Measurements from ENCODE around the gene NCAPD2. TPM values are rescaled to one million over a fixed set of nuclear protein-coding genes. Genes with fewer than 3 reads are reported as not detected.

NCAPD2 gene
- total and polyA plus RNA-seq, 2 donors (not counting 3 experiments of a cell fraction or from before 2014, with no cell fraction given) = 41.8 to 90.1 TPM

DNA sequence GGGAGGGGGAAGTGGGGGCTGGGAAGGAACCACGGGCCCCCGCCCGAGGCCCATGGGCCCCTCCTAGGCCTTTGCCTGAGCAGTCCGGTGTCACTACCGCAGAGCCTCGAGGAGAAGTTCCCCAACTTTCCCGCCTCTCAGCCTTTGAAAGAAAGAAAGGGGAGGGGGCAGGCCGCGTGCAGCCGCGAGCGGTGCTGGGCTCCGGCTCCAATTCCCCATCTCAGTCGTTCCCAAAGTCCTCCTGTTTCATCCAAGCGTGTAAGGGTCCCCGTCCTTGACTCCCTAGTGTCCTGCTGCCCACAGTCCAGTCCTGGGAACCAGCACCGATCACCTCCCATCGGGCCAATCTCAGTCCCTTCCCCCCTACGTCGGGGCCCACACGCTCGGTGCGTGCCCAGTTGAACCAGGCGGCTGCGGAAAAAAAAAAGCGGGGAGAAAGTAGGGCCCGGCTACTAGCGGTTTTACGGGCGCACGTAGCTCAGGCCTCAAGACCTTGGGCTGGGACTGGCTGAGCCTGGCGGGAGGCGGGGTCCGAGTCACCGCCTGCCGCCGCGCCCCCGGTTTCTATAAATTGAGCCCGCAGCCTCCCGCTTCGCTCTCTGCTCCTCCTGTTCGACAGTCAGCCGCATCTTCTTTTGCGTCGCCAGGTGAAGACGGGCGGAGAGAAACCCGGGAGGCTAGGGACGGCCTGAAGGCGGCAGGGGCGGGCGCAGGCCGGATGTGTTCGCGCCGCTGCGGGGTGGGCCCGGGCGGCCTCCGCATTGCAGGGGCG is 40.2 kb downstream of the NCAPD2 start, which contains the start of gene GAPDH:
Gene GAPDH, plus strand, starts transcription at position 595 of the 772 bp plus-strand sequence. CDS start 316 bp downstream, outside the sequence.
- Histone ChIP-seq H3K9me1 (replicated peaks; ENCODE audit: control insufficient read depth, extremely low read depth, insufficient read depth, low read length) (no peaks in the 10 kb centered on the region), H3K36me3 (ENCODE audit: control insufficient read depth in 2 of 2, extremely low read depth in 1 of 2, insufficient read depth in 2 of 2, low read length in 2 of 2) (peaks cover 25 to 39% of the 10 kb centered on the region in 2 experiments), H4K20me1 (replicated peaks; ENCODE audit: control insufficient read depth, extremely low read depth, insufficient read depth, low read length) (no peaks in the 10 kb centered on the region), H3K27me3 (ENCODE audit: control insufficient read depth in 2 of 2, insufficient read depth in 2 of 2, low read length in 2 of 2) (no peaks in the 10 kb centered on the region), H3K4me3 (replicated peaks in 1 of 3; ENCODE audit: insufficient read depth in 1 of 3, low read depth in 1 of 3, low read length in 3 of 3) (peak within 1 kb of the TSS; percentile 68 to 70 (median 68)), H3K4me2 (ENCODE audit: insufficient read depth, low read length) (peak within 1 kb of the TSS; percentile 60), H3K9me3 (replicated peaks; ENCODE audit: control insufficient read depth, insufficient read depth, low read length) (no peaks in the 10 kb centered on the region), H3K79me2 (ENCODE audit: control insufficient read depth, insufficient read depth, low read length) (peaks cover 31% of the 10 kb centered on the region), H3K4me1 (ENCODE audit: control insufficient read depth, extremely low read depth, insufficient read depth, low read length) (peaks cover 34% of the 10 kb centered on the region), H3K27ac (ENCODE audit: insufficient read depth, low read depth, low read length) (peak within 1 kb of the TSS; percentile 73), H3K9ac (replicated peaks; ENCODE audit: extremely low read depth, insufficient read depth, low read length) (peak within 1 kb of the TSS; percentile 96), H2AFZ (ENCODE audit: low read depth, low read length) (peak within 1 kb of the TSS; percentile 61)
- TF ChIP-seq, protein P1, sequence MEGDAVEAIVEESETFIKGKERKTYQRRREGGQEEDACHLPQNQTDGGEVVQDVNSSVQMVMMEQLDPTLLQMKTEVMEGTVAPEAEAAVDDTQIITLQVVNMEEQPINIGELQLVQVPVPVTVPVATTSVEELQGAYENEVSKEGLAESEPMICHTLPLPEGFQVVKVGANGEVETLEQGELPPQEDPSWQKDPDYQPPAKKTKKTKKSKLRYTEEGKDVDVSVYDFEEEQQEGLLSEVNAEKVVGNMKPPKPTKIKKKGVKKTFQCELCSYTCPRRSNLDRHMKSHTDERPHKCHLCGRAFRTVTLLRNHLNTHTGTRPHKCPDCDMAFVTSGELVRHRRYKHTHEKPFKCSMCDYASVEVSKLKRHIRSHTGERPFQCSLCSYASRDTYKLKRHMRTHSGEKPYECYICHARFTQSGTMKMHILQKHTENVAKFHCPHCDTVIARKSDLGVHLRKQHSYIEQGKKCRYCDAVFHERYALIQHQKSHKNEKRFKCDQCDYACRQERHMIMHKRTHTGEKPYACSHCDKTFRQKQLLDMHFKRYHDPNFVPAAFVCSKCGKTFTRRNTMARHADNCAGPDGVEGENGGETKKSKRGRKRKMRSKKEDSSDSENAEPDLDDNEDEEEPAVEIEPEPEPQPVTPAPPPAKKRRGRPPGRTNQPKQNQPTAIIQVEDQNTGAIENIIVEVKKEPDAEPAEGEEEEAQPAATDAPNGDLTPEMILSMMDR (IDR thresholded peaks at IDR 0.05; ENCODE audit: extremely low read depth in 1 of 2, insufficient read depth in 1 of 2, low read depth in 1 of 2, low read length in 2 of 2) = no peak
- TF ChIP-seq EZH2 (IDR thresholded peaks at IDR 0.05; ENCODE audit: borderline replicate concordance, low read depth, low read length, severe bottlenecking) (no peak), MYC (IDR thresholded peaks at IDR 0.05; ENCODE audit: low read depth, low read length) (no peak), GATA2 (IDR thresholded peaks at IDR 0.05; ENCODE audit: insufficient read depth, insufficient read length, low read depth, low read length) (no peak), FOS (IDR thresholded peaks at IDR 0.05; ENCODE audit: borderline replicate concordance, insufficient read depth, low read length) (peak; percentile 25), JUN (IDR thresholded peaks at IDR 0.05; ENCODE audit: borderline replicate concordance, insufficient read depth, insufficient read length, low read depth) (no peak), POLR2A (IDR thresholded peaks at IDR 0.05; ENCODE audit: low read depth, low read length) (peak; percentile 99), POLR2AphosphoS5 (IDR thresholded peaks at IDR 0.05; ENCODE audit: insufficient read depth, low read depth, low read length) (peak; percentile 100)
- TF ChIP-seq, protein P2, sequence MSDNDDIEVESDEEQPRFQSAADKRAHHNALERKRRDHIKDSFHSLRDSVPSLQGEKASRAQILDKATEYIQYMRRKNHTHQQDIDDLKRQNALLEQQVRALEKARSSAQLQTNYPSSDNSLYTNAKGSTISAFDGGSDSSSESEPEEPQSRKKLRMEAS (IDR thresholded peaks at IDR 0.05; ENCODE audit: insufficient read depth, insufficient read length) = peak; percentile 36
- ChIA-PET CTCF (interaction anchor here (0.5 to 1.1 kb wide), 6 partner anchors 18 to 110 kb away, joined by 3 to 5 read pairs (median 4); partner anchors contain the start of gene VAMP1), POLR2A (interaction anchor here (0.6 to 2.4 kb wide), 21 partner anchors 10 to 198 kb away, joined by 3 to 25 read pairs (median 5); partner anchors contain the start of genes MRPL51 and VAMP1)
- intact Hi-C loops (cut with micrococcal nuclease) (loop anchor here (1.0 to 2.0 kb wide), 4 partner anchors 21 to 211 kb away; partner anchors contain the start of gene MRPL51), dilution Hi-C loops (cut with MboI; ENCODE audit: extremely low pct_ligation_motif_present, low sequenced_read_pairs) (no loop called here)
- FAIRE-seq = peak; percentile 96
- peak; percentile 95 for DNase-seq (ENCODE audit: low read depth, low spot score)
- BruUV-seq (replicated peaks) = no TSS peak

Measured in endothelial cell of umbilical vein (primary cell).